ENCODE data around the gene LTA4H.

LTA4H gene

DNA sequence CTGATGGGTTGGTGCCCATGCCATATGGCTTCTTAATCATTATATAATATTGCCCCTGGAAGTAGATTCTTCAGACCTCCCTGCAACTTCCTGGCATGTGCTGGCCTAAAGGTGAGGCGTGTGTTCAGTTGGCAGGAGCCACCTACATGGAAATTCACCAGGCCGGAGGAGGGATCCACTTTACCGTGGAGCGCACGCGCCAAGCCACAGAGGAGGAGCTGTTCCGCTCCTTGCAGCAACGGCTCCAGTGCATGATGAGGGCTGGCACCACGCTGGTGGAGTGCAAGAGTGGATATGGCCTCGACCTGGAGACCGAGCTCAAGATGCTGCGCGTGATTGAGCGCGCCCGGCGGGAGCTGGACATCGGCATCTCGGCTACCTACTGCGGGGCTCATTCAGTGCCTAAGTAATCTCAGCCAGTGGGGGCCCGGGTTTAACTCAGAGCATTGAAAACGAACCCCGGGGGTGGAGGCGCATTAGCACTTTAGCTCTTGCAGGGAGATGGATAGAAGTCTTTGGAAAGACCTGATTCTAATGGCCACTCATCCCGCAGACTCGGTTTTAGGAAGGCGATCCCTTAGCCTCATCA, 78.7 kb downstream of the LTA4H start:
- DNase-seq (ENCODE audit: low read depth) = no peak

DNA sequence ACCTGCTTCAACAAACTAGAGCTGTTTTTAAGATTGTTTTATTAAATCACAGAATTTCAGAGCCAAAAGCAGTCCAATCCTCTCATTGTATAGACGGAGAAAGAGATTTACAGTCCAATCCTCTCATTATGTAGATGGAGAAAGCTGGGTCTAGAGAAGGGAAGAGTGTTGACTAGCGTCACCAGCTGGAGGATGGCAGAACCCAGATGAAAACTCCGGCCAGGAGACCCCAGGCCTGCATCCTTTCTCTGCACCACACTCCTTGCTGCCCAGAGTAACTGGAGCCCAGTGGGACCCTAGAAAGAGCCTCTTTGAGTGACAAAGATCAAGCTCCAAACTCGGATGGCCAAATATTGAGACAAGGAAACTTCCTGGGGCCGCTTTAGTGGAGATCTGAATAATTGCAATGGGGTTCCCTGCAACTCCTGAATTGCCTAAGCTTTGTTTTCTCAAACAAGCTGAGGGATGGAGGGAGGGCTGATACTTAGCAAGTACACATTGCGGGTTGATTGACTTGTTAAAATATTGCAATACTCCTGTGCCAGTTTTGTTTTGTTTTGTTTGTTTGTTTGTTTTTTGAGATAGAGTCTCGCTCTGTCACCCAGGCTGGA, 79.7 kb downstream of the LTA4H start:
- DNase-seq (ENCODE audit: low read depth) = no peak

DNA sequence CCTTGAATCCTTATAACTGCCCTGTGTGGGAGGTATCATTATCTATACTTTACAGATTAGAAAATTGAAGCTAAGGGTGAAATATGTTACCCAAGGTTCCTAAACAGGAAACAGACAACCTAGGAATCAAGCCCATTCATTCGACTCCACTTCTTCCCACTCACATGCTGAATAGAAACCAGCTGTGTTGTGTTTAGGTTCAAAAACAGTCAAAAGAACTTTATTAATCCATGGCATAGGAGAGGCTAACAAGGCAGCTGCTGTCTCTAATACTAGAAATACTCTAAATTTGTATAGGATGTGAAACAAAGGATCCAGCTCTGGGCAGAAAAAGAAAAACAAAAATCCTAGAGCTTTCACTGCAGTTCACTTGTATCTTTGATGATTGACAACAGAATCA, 82.4 kb downstream of the LTA4H start:
- DNase-seq (ENCODE audit: low read depth) = no peak

DNA sequence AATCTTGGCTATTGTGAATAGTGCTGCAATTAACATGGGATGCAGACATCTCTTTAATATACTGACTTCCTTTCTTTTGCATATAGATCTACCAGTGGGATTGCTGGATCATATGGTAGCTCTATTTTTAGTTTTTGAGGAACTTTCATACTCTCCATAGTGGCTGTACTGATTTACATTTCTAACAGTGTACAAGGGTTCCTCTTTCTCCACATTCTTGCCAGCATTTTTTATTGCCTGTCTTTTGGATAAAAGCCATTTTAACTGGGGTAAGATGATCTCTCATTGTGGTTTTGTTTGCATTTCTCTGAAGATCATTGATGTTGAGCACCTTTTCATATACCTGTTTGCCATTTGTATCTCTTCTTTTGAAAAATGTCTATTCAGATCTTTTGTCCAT, 83.9 kb downstream of the LTA4H start:
- DNase-seq (ENCODE audit: low read depth) = no peak
